NCI-H1694 (cell line): ENCODE data around the gene RHOT2.
A peak's percentile ranks its signal among the peaks of the same experiment; 100 is the strongest.

Source experiments
- DNase-seq: peaks from one replicate; lab custom pipeline; 2025; lab: John Stamatoyannopoulos, UW

The RHOT2 gene

DNA sequence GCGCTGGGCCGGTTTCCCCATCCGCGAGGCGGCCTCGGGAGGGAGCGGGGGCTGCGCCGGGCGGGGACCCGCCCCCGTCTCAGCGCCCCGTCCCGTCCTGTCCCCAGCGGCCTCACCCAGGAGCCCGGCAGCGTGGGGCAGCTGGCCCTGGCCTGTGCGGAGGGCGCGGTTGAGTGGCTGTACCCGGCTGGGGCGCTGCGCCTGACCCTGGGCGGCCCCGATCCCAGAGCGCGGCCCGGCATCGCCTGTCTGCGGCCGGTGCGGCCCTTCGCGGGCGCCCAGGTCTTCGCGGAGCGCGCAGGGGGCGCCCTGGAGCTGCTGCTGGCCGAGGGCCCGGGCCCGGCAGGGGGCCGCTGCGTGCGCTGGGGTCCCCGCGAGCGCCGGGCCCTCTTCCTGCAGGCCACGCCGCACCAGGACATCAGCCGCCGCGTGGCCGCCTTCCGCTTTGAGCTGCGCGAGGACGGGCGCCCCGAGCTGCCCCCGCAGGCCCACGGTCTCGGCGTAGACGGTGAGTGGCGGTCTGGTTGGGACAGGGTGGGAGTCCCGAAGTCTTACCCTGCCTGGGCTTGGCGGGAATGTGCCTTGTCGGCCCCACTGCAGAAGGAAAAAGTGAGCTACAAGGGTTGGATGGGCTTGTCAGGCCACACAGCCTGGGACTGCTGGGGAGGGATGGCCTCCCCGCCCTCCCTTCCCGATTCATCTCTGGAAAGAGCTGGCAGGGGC is 47.7 kb downstream of the RHOT2 start:
- DNase-seq, result no peak

DNA sequence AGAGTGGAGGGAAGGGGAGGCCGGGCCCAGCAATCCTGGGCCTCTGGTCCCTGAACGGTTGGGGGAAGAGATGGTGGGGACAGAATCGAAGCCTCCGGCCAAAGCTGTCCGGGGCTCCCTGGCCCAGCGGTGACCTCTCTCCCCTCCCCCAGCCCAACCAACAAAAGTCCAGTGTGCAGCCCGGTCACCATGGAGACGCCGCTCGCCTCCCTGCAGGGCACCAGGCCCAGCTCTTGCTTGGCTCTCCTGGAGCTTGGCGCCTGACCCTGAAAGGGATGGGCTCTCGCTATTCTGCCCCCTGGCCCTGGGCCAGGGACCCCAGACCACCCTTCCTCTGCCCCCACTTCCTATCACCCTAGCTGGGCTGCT is 48.3 kb downstream of the RHOT2 start:
- no peak for DNase-seq

DNA sequence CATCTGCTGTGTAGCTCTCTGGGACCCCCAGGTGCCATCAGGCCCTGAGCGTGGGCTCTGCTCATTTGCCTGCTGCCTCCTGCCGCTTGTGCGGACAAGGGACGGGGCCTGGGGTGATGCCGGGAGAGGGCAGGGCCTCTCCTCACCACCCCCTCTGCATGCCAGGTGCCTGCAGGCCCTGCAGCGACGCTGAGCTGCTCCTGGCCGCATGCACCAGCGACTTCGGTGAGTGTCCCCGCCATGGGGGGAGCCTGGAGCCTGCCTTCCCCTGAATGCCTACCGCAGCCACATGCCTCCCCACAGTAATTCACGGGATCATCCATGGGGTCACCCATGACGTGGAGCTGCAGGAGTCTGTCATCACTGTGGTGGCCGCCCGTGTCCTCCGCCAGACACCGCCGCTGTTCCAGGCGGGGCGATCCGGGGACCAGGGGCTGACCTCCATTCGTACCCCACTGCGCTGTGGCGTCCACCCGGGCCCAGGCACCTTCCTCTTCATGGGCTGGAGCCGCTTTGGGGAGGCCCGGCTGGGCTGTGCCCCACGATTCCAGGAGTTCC is 48.9 kb downstream of the RHOT2 start:
- DNase-seq, result no peak

DNA sequence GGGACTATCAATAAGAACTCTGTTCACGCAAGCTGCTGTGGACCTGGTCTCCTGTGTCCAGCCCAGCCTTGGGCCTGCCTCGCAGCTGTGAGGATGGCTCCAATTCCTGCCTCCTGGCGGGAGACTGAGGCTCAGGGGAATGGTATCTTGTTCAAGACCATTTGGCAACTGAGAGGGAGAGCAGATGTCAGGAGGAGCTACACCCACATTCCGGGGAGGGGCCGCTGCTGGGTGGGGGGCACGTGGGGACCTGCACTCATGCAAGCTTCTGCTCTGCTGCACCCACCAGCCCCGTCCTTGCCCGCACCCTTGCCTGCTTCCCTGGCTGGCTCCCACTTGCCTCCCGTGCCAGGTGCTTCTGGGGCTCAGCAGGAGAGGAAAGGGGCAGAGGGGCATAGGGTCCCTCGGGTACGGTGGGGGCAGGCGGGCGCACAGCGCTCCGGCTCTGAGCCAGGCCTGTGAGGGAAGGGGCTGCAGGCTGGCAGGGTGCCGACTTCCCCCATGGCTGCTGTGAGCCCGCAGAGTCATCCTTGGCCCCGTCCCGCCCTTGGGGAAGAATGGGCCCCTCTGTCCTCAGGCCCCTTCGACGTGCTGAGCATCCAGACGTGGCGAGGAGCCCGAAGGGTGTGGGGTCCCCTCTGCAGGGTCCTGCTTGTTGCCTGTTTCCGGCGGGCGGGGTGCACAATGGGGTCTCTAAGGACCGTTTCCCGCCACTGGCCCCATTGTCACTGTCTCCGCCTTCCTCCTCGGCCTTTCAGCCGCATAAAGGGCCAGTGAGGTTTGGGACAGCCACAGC is 49.7 kb downstream of the RHOT2 start:
- DNase-seq, result no peak

DNA sequence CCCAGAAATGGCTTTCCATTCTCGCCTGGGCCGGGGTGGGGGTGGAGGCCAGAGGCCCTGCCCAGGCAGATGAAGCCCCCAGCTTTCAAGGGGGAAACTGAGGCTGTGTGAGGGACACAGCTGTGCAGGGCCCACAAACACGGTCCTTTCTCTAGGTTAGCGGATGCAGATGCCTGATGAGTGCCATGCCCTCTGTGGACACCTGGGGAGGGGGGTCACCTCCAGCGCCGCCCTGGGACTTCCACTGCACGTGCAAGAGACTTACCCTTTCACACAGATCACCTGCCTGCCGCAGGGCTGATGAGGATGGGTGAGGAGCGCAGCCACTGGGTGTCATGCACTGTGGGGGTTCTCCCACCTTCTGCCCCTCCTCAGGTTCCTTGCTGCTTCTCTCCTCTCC is 50.5 kb downstream of the RHOT2 start:
- DNase-seq, result no peak

DNA sequence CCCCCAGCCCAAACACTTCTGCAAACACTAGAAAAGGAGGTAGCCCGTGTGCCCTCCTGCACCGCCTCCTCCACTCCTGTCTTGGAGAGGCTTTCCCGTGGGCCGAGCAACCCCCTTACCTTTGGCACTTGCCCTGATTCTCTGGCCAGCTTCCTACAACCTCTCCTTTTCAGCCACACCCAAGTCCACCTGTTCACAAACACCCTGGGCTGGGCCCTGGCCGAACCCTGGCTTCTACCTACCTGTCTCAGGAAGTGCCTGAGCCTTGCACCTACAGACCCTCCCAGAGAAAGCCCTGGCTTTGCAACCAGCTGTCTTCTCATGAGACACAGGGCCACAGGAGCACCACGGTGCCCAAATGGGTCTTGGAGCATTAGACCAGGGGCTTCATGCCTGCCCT is 51.0 kb downstream of the RHOT2 start:
- DNase-seq, result no peak

DNA sequence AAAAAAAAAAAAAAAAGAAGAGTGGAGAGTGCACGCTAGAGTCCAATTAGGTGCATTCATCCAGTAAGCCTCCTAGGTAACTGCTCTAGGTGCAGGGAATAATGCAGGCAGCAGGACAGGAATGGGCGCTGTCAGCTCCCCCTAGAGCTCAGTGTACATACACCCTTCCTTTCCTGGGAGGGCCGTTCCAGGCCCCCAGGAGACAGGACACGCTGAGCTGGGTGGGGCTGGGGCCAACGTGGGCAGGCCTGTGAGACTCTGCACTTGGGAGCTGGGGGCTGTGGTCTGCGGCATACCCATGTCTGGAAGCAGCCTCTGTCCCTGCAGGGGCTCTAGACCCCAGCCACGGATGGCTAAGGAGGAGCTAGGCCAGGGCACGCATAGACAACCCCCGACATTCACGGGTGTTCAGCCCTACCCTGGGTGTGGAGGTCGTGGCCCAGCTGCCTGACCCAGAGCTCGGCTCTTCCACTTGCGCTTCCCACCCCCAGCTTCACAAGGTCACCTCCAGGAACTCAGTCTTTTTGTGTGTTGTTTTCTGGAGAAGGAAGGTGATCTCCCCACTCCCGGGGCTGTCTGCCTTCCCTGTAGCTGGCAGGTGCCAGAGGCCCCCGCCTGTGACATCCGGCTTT is 52.0 kb downstream of the RHOT2 start:
- no peak for DNase-seq

DNA sequence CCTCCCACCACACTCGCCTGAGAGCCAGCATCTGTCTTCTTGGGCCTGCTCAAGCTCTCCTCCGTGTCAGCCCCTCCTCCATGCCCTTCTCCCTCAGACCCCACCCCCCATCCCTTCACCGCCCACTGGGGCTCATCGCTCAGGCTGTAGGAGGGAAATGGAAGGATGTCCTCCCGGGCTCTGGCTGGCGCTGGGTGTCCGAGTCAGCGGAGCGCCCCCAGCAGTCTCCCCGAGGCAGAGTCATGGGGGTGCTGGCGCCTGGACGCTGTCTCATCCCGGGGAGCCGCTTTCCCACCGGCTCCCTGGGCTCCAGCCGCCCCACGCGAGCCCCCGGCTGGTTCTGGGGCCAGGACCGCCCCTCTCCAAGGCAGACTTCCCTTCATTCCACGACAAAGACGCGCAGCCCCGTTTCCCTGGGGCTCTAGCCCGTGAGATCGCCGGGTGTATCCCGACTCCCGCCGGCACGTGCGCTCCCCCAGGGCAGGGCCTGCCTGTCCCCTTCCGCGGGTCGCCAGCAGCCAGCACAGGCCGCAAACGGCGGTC is 52.6 kb downstream of the RHOT2 start:
- DNase-seq, result peak; percentile 73

DNA sequence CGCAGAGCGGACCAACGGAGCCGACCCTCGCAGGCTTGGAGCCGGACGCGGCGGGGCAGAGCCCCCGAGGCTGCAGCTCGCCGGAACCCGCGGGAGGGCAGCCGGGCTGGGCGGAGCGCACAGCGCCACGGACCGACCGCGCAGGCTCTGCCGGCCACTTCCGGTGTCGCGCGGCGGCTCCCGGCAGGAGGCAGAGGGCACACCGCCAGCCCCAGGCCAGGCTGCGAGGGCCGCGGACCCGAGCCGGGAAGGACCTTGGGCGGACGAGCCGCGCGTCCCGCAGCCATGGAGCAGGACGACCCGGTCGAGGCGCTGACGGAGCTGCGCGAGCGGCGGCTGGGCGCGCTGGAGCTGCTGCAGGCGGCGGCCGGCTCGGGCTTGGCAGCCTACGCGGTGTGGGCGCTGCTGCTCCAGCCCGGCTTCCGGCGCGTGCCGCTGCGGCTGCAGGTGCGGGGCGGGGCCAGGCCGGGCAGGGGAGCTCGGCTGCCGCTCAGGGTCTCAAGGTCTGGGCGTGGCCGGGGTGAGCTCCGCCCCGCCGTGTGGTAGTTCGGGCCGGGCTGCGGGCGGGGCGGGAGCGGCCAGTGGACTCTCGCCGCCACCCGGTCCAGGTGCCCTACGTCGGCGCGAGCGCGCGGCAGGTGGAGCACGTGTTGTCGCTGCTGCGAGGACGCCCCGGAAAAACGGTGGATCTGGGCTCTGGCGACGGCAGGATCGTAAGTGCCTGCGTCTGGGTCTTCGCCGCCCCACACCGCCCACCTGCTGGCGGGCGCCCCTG is 53.2 kb downstream of the RHOT2 start, which contains the start of gene ANTKMT:
Gene ANTKMT (plus strand): TSS at position 157 of the 775 bp plus-strand sequence. CDS start 129 bp downstream, at position 286.
- no peak for DNase-seq

DNA sequence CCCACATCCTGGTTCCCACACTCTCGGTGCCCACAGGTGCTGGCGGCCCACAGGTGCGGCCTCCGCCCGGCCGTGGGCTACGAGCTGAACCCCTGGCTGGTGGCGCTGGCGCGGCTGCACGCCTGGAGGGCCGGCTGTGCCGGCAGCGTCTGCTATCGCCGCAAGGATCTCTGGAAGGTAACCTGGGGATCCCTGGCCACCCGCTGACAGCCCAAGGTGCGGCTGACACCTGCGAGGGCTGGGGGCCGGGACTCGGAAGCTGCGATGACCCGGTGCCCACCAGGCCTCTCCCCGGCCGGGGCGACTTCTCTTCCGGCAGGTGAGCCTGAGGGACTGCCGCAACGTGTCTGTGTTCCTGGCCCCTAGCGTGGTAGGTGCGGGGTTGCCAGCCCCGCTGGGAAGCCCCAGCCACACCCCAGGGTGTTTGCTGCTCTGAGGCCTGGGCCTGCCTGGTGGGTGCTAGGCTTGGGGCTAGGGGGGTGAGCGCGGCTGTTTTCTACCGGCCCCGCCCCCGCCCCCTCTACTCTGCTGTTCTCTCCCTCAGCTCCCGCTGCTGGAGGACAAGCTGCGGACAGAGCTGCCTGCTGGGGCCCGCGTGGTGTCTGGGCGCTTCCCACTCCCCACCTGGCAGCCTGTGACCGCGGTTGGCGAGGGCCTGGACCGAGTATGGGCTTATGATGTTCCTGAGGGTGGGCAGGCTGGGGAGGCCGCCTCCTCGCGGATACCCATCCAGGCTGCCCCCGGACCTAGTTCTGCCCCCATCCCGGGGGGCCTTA is 54.0 kb downstream of the RHOT2 start:
- DNase-seq, result no peak

DNA sequence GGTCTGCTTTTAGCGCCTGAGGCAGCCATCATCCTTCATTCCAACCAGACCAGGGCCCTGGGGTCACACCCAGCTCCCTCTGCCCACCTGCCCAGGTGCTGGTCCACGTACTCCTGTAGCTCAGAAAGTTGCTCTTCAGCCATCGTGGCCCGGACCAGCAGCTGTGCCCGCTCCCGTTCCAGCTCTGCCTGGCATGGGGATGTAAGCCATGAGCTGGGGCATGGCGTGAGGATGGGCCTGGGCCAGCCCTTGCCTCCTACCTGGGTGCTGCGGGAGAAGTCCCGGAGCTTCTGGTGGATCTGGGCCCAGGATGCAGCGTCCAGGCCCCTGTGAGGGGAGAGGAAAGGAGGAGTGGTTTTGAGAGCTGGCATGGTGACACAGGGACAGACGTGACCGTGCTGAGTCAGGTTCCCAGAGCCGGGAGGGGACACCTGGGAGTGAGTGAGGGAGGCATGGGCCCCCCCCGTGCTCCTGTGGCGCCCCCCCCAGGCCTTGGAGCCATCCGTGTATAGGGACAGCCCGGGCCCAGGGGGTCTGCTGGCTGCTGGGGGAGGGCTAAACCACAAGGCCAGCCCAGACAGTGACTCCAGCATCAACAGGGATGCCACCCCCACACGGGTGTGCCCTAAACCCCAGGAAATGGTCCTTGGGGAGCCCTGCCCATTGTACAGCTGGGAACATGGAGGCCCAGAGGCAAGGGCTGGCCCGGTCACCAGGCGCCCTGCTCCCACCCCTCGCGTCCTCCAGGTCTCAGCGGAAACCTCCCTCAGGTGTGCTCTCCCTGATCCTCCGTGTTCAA is 55.1 kb downstream of the RHOT2 start:
- no peak for DNase-seq

DNA sequence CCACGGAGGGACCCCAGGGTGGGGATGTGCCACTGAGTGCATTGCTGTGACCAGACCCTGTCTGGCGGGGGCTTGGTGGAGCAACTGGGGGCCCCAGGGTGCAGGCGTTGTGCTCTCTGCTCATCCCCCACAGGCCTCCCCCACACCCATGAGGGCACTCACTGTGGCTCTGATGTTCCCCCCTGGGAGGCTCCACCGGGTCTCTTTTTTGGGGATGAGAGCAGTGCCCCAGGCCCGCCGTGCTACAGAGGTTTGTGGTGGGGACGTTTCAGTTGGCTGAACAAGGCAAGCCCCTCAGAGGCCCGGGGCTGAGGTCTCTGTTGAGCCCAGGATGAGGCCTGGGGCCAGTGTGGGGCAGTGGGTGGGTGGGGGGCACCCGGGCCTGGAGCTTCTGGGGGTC is 55.8 kb downstream of the RHOT2 start:
- DNase-seq, result no peak
